Measurements from ENCODE around the gene HERPUD1. TPM values are rescaled to one million over a fixed set of nuclear protein-coding genes. Genes with fewer than 3 reads are reported as not detected.
"Not testable (repeated sequence)": the region's sequence is repeated elsewhere in the genome, so short reads cannot be mapped to it uniquely, and the experiment has no call there.

HERPUD1 gene
- total RNA-seq, 2 donors from 2014 or later, result 156 to 184 TPM

GRCh38 chr16:56971768-56972043 lies 39.8 kb downstream of the HERPUD1 start:
- ATAC-seq (no peak), DNase-seq (no peak)
- intact Hi-C loops (cut with DNase I, micrococcal nuclease), result no loop called here

- ATAC-seq (no peak), DNase-seq (no peak)
- intact Hi-C loops (cut with DNase I, micrococcal nuclease), result no loop called here
These were observed 40.7 kb downstream of the HERPUD1 start for GRCh38 chr16:56972403-56973293.

DNA sequence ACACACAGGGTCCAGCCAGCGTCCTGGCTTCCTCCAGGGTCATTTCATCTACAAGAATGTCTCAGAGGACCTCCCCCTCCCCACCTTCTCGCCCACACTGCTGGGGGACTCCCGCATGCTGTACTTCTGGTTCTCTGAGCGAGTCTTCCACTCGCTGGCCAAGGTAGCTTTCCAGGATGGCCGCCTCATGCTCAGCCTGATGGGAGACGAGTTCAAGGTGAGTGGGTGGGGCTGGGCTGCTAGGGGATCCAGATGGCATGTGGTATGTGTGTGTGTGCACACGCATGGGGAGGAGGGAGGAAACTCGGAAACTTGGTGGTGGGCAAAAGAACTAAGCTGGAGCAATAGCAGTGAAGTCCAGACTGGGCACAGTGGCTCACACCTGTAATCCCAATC lies 41.4 kb downstream of the HERPUD1 start:
- ATAC-seq (no peak), DNase-seq (no peak)
- intact Hi-C loops (cut with DNase I, micrococcal nuclease), result no loop called here

DNA sequence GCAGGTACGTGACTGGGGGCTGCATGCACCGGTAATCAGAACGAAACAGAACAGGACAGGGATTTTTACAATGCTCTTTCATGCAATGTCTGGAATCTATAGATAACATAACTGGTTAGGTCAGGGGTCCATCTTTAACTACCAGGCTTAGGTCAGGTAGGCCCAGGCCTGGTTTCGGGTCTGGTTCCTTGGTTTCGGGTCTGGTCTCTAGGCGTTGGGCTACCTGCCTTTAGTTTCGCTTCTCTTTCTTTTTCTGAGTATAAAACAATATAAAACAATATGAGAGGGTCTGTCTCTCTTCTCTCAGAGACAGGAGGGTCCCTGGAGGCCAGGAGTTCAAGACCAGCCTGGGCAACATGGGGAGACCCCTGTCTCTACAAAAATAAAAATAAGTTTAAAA lies 42.0 kb downstream of the HERPUD1 start:
- ATAC-seq; intact Hi-C loops (cut with DNase I, micrococcal nuclease); DNase-seq: not testable (repeated sequence)

DNA sequence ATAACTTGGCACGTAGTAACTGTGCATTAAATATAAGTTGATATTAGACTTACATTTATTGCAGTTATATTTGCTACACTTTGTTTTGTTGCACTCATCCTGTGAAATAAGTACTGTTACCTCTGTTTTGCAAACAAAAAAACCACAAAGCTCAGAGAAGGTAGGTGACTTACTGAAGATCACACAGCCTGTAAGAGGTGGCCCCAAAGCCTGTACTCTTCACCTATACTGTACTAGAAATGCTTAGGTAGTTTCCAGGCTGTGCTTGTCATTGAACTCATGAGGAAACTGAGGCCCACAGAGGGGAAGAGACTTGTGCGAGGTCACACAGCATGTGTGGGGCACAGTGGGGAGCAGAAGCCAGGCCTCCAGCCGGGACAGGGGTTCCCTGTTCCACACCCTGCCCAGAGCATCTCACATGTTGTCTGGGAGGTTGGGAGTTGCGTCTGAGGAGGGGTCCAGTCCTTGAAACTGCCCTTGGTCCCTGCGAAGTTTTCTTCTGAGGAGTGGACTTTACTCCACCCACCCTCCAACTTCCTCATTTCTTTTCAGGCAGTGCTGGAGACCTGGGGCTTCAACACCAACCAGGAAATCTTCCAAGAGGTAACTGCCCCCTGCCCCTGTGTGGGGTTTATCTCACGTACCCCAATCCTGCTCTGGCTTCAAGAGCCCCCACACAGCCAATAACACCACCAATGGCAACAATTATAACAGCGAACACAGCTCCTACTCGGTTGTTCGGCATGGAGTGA lies 42.8 kb downstream of the HERPUD1 start:
- ATAC-seq, result no peak
- intact Hi-C loops (cut with DNase I, micrococcal nuclease), result no loop called here
- no peak for DNase-seq

GRCh38 chr16:56975714-56976113 lies 43.8 kb downstream of the HERPUD1 start:
- ATAC-seq (no peak), DNase-seq (no peak)
- intact Hi-C loops (cut with DNase I, micrococcal nuclease), result no loop called here

- intact Hi-C loops (cut with DNase I, micrococcal nuclease), result no loop called here
These were observed 45.3 kb downstream of the HERPUD1 start for GRCh38 chr16:56977216-56977615.

DNA sequence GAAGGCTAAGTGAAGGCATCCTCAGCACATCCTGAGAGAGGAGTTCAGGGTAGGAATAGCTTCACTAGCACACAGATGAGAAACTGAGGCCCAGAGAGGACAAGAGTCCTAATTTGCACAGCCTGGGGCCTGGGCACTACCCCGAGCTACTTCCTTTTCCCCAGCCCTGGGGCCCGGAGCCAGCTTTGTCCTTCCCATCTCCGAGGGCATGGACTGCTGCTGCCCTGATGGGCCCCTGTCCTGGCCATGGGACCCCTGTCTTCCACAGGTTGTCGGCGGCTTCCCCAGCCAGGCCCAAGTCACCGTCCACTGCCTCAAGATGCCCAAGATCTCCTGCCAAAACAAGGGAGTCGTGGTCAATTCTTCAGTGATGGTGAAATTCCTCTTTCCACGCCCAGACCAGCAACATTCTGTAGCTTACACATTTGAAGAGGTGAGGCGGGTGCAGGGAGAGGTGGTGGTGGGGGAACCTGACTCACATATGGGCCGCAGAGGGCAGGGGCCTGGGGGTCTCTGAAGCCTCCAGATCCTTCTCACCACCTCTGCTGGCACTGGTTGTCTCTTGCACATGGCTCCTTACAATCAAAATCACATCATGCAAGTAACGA lies 46.0 kb downstream of the HERPUD1 start:
- ATAC-seq, result no peak
- no peak for DNase-seq
- intact Hi-C loops (cut with DNase I, micrococcal nuclease), result no loop called here

More at GRCh38 chr16:56977216-56977615, 45.3 kb downstream of the HERPUD1 start:
- DNase-seq (no peak), ATAC-seq (no peak)

DNA sequence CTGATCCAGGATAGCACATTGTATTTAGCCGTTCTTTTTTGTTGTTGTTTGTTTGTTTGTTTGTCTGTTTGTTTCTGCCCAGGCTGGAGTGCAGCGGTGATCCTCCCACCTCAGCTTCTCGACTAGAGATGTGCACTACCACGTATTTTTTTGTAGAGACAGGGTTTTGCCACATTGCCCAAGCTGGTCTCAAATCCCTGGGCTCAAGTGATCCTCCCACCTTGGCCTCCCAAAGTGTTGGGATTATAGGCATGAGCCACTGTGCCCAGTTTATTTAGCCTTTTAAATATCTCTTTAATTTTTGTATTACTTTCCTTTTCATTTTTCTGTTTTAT lies 48.2 kb downstream of the HERPUD1 start:
- no peak for DNase-seq
- ATAC-seq, result no peak
- intact Hi-C loops (cut with DNase I, micrococcal nuclease), result no loop called here

- intact Hi-C loops (cut with DNase I, micrococcal nuclease), result no loop called here
- DNase-seq, result no peak
- ATAC-seq, result no peak
These were observed 49.1 kb downstream of the HERPUD1 start for GRCh38 chr16:56980792-56981724.

DNA sequence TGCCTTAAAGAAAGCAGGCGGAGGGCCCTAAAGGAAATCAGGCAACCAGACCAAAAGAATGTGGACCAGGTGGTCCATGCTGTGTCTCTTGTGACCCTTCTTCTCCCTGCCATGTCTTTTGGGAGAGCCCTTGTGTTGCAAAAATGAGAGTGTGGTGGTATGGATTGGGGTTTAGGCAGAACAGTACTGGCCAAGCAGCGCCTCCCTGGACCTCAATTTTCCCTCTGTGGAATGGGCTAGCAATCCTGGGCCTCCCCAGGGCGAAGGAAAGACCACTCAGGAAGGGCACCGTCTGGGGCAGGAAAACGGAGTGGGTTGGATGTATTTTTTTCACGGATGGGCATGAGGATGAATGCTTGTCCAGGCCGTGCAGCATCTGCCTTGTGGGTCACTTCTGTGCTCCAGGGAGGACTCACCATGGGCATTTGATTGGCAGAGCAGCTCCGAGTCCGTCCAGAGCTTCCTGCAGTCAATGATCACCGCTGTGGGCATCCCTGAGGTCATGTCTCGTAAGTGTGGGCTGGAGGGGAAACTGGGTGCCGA lies 49.9 kb downstream of the HERPUD1 start:
- intact Hi-C loops (cut with DNase I, micrococcal nuclease), result no loop called here
- ATAC-seq (no peak), DNase-seq (no peak)

- DNase-seq (no peak), ATAC-seq (no peak)
- intact Hi-C loops (cut with DNase I, micrococcal nuclease), result no loop called here
These were observed 50.8 kb downstream of the HERPUD1 start for GRCh38 chr16:56982695-56983094.

DNA sequence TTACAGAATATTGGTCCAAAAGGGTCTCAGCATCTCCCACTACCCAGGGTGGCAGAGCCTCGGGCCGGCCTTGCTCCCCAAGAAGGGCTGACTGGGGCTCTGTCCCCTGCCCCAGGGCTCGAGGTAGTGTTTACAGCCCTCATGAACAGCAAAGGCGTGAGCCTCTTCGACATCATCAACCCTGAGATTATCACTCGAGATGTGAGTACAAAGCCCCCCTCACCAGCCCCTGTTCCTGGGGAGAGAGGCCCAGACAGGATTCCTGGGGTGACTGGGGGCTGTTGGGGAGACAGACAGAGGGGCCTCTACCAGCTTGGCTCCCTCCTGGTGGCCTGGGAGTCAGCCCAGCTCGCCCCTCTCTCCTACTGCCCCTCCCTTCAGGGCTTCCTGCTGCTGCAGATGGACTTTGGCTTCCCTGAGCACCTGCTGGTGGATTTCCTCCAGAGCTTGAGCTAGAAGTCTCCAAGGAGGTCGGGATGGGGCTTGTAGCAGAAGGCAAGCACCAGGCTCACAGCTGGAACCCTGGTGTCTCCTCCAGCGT lies 51.3 kb downstream of the HERPUD1 start:
- peak; percentile 66 to 84 for DNase-seq
- ATAC-seq, result peak; percentile 91
- intact Hi-C loops (cut with DNase I, micrococcal nuclease), result no loop called here

DNA sequence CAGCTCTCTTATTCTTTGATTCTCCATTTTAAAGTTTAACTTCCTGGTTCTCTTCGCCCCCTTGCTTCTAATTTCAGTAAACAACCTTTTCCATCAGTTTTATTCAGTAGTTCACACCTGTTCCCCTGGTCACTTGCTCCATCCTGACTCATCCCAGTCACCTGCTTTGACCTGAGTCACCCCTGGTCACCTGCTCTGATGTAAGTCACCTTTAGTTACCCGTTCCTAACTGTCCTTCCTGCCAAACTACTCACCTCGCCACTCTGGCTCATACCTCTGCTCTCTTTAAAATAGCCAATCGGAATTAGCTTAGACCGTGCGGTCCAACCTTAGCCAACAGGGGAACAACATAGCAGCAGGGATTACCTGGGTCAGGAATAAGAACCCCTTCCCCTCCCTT lies 52.7 kb downstream of the HERPUD1 start:
- intact Hi-C loops (cut with DNase I, micrococcal nuclease), result no loop called here
- DNase-seq, result no peak
- no peak for ATAC-seq

DNA sequence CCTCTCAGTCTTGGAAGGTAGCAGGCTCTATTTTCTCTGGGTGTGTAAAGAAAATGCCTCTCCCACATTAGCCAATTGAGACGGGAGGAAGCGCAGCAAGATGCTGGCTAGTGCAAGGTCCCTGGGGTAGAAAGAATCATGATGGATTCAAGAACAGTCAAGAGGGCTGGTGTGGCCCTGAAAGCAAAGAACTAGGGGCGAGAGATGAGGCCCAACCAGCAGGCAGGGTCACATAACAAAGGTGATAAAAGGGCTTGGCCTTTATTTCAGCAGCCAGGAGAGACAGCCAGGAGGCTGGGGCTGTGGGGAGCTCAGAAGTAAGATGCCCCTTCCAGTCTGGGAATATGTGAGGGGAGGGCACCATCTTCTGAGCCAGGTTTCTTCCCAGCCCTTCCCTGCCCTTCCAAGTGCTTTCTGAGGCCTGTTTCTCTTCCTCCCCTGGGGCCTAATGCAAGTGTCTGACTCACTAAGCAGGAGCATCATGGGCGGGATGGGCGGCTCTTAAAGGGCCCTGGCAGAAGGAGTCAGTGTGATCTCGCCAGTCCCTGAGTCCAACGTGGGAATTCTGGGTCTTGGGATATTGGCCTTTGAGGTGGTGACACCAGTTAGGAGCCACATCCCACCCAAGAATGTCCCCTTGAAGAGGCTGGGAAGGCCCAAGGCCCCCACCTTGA lies 53.5 kb downstream of the HERPUD1 start:
- intact Hi-C loops (cut with DNase I, micrococcal nuclease), result no loop called here
- ATAC-seq (peak; percentile 42), DNase-seq (peak; percentile 68 to 80)

- intact Hi-C loops (cut with DNase I, micrococcal nuclease), result no loop called here
- DNase-seq, result no peak
- no peak for ATAC-seq
These were observed 54.0 kb downstream of the HERPUD1 start for GRCh38 chr16:56985962-56986360.

DNA sequence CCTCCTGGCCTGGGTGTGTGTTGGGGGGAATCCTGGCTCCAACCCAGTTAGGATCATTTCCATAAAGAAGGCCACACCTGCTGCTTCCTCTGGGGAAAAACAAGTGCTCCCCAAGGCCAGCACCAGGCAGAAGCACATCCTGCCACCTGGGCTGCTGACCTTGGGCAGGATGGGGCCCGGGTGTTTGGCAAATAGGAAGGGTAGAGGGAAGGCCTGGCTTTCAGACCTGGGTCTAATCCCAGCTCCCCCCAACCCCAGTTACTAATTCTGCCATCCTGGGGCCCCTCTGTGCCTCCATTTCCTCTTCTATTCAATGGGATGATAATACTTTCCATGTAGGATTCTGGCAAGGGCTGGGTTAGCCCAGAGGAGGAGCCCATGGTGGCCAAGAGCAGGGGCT lies 54.4 kb downstream of the HERPUD1 start:
- intact Hi-C loops (cut with DNase I, micrococcal nuclease), result no loop called here
- no peak for ATAC-seq
- DNase-seq, result no peak

GRCh38 chr16:56986908-56987307 lies 55.0 kb downstream of the HERPUD1 start:
- ATAC-seq; intact Hi-C loops (cut with DNase I, micrococcal nuclease): not testable (repeated sequence)
- peak in 1 of 2 donors; percentile 19 for DNase-seq

All from left colon (tissue), 2 donors.